HepG2 (cell line): ENCODE measurements around the gene INO80C. TPM values are rescaled to one million over a fixed set of nuclear protein-coding genes. Genes with fewer than 3 reads are reported as not detected.

Experiments
- CAMTA2 ChIP-seq: sonication (generic); formaldehyde crosslinking; IDR thresholded peaks from 2 replicates; pipeline ENCODE4 v1.4.0; 2020; ENCODE audit warnings: mild to moderate bottlenecking, missing genetic modification reagents, borderline replicate concordance
- CHD4 ChIP-seq: fragments of 200-600 bp; sonication (generic); IDR thresholded peaks from 2 replicates; pipeline ENCODE4 v1.7.0; 2017; ENCODE audit warnings: mild to moderate bottlenecking, low read length, borderline replicate concordance
- FOXK2 ChIP-seq: fragments of 450-650 bp; IDR thresholded peaks from 2 replicates; pipeline ENCODE4 v1.6.1; 2016
- SAP130 ChIP-seq: IDR thresholded peaks from 2 replicates; pipeline ENCODE4 v1.6.1; 2016; ENCODE audit warnings: low read depth
- SOX13 ChIP-seq, 3 experiments: fragments of 450-650 bp in 1 of 3; sonication (generic) in 1 of 3; formaldehyde crosslinking in 1 of 3; IDR thresholded peaks in 2 of 3; conservative IDR thresholded peaks in 1 of 3; 2 replicates each; pipeline versions ENCODE4 v1.5.0 to v1.6.1; 2016 to 2020; ENCODE audit warnings: antibody characterized with exemption in 1 of 3, mild to moderate bottlenecking in 1 of 3, missing compliant biosample characterization in 1 of 3, missing genetic modification reagents in 1 of 3, moderate library complexity in 1 of 3
- SRF ChIP-seq: IDR thresholded peaks from 2 replicates; pipeline ENCODE4 v1.6.1; 2011; ENCODE audit warnings: mild to moderate bottlenecking, low read depth, low read length, moderate library complexity
- SRSF4 ChIP-seq: fragments of 200-400 bp; formaldehyde crosslinking; IDR thresholded peaks from one replicate; pipeline ENCODE4 v1.6.1; 2018; ENCODE audit warnings: mild to moderate bottlenecking, low read depth, low read length, moderate library complexity; ENCODE audit not compliant: poor library complexity, severe bottlenecking
- SRY ChIP-seq: sonication (generic); formaldehyde crosslinking; IDR thresholded peaks from 2 replicates; pipeline ENCODE4 v1.8.0; 2022; ENCODE audit warnings: mild to moderate bottlenecking, missing genetic modification reagents
- ZNF282 ChIP-seq: fragments of 450-650 bp; IDR thresholded peaks from 2 replicates; pipeline ENCODE4 v1.6.1; 2018; ENCODE audit not compliant: partially characterized antibody
- ZNF589 ChIP-seq: sonication (generic); formaldehyde crosslinking; conservative IDR thresholded peaks from 2 replicates; pipeline ENCODE4 v1.8.0; 2022; ENCODE audit warnings: mild to moderate bottlenecking, moderate library complexity, missing genetic modification reagents
- ZNF598 ChIP-seq: sonication (generic); formaldehyde crosslinking; IDR thresholded peaks from 2 replicates; pipeline ENCODE4 v1.5.1; 2020; ENCODE audit warnings: mild to moderate bottlenecking, missing genetic modification reagents, borderline replicate concordance
- ZNF629 ChIP-seq: sonication (generic); formaldehyde crosslinking; conservative IDR thresholded peaks from 2 replicates; pipeline ENCODE4 v1.5.0; 2020; ENCODE audit warnings: missing genetic modification reagents
- ZNF777 ChIP-seq: sonication (generic); formaldehyde crosslinking; IDR thresholded peaks from 2 replicates; pipeline ENCODE4 v1.4.0; 2020; ENCODE audit warnings: missing genetic modification reagents
- ZNF816 ChIP-seq: sonication (generic); formaldehyde crosslinking; IDR thresholded peaks from 2 replicates; pipeline ENCODE4 v1.8.0; 2022; ENCODE audit warnings: missing genetic modification reagents, mild to moderate bottlenecking, borderline replicate concordance
- polyA plus RNA-seq, 8 experiments: library from polyadenylated mRNA; depleted of rRNA in 3 of 8; stranded (reverse) in 7 of 8; unstranded in 1 of 8; fragments of >200 nt; fragmentation: Illumina TruSeq in 4 of 8; extraction: Trizol in 4 of 8; gene quantifications; 2 replicates each; pipeline versions ENCODE4 v1.2.1 to v1.2.3, GENCODE V29; 2011 to 2016; ENCODE audit warnings: low read depth in 4 of 8, missing spikeins in 1 of 8, mixed read lengths in 1 of 8; ENCODE audit not compliant: insufficient read depth in 1 of 8
- total RNA-seq, 5 experiments: library from RNA; depleted of rRNA; stranded (reverse); fragments of >200 nt; fragmentation: Illumina TruSeq; extraction: Trizol; gene quantifications; 2 replicates each; pipeline ENCODE4 v1.2.3, GENCODE V29; 2016; ENCODE audit warnings: low read depth in 1 of 5
- TF ChIP-seq, protein P1 (sequence below): sonication (generic); formaldehyde crosslinking; IDR thresholded peaks from 2 replicates; pipeline ENCODE4 v1.5.1; 2020; ENCODE audit warnings: mild to moderate bottlenecking, missing genetic modification reagents, borderline replicate concordance
- TF ChIP-seq, protein P2 (sequence below): sonication (generic); formaldehyde crosslinking; IDR thresholded peaks from 2 replicates; pipeline ENCODE4 v1.9.0; 2021; ENCODE audit warnings: missing genetic modification reagents, borderline replicate concordance
- TF ChIP-seq, protein P3 (sequence below): sonication (generic); formaldehyde crosslinking; IDR thresholded peaks from 2 replicates; pipeline ENCODE4 v1.4.0; 2020; ENCODE audit warnings: missing genetic modification reagents

The INO80C gene
- total and polyA plus RNA-seq, 2 of the 13 experiments (the other 11 are each of a cell fraction or from before 2014, with no cell fraction given): 8.2 to 15.4 TPM

GRCh38 chr18:35478520-35479435 is 19.0 kb downstream of the INO80C start (continued):
- TF ChIP-seq, protein P1, sequence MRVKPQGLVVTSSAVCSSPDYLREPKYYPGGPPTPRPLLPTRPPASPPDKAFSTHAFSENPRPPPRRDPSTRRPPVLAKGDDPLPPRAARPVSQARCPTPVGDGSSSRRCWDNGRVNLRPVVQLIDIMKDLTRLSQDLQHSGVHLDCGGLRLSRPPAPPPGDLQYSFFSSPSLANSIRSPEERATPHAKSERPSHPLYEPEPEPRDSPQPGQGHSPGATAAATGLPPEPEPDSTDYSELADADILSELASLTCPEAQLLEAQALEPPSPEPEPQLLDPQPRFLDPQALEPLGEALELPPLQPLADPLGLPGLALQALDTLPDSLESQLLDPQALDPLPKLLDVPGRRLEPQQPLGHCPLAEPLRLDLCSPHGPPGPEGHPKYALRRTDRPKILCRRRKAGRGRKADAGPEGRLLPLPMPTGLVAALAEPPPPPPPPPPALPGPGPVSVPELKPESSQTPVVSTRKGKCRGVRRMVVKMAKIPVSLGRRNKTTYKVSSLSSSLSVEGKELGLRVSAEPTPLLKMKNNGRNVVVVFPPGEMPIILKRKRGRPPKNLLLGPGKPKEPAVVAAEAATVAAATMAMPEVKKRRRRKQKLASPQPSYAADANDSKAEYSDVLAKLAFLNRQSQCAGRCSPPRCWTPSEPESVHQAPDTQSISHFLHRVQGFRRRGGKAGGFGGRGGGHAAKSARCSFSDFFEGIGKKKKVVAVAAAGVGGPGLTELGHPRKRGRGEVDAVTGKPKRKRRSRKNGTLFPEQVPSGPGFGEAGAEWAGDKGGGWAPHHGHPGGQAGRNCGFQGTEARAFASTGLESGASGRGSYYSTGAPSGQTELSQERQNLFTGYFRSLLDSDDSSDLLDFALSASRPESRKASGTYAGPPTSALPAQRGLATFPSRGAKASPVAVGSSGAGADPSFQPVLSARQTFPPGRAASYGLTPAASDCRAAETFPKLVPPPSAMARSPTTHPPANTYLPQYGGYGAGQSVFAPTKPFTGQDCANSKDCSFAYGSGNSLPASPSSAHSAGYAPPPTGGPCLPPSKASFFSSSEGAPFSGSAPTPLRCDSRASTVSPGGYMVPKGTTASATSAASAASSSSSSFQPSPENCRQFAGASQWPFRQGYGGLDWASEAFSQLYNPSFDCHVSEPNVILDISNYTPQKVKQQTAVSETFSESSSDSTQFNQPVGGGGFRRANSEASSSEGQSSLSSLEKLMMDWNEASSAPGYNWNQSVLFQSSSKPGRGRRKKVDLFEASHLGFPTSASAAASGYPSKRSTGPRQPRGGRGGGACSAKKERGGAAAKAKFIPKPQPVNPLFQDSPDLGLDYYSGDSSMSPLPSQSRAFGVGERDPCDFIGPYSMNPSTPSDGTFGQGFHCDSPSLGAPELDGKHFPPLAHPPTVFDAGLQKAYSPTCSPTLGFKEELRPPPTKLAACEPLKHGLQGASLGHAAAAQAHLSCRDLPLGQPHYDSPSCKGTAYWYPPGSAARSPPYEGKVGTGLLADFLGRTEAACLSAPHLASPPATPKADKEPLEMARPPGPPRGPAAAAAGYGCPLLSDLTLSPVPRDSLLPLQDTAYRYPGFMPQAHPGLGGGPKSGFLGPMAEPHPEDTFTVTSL (CRISPR knock-in tag): peak; percentile 63; the same call in 1 of the 2 replicates
- TF ChIP-seq, protein P2, sequence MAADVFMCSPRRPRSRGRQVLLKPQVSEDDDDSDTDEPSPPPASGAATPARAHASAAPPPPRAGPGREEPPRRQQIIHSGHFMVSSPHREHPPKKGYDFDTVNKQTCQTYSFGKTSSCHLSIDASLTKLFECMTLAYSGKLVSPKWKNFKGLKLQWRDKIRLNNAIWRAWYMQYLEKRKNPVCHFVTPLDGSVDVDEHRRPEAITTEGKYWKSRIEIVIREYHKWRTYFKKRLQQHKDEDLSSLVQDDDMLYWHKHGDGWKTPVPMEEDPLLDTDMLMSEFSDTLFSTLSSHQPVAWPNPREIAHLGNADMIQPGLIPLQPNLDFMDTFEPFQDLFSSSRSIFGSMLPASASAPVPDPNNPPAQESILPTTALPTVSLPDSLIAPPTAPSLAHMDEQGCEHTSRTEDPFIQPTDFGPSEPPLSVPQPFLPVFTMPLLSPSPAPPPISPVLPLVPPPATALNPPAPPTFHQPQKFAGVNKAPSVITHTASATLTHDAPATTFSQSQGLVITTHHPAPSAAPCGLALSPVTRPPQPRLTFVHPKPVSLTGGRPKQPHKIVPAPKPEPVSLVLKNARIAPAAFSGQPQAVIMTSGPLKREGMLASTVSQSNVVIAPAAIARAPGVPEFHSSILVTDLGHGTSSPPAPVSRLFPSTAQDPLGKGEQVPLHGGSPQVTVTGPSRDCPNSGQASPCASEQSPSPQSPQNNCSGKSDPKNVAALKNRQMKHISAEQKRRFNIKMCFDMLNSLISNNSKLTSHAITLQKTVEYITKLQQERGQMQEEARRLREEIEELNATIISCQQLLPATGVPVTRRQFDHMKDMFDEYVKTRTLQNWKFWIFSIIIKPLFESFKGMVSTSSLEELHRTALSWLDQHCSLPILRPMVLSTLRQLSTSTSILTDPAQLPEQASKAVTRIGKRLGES (CRISPR knock-in tag): no peak
- no peak for TF ChIP-seq ZNF282
- TF ChIP-seq CAMTA2 (CRISPR knock-in tag): no peak
- no peak for TF ChIP-seq ZNF777 (CRISPR knock-in tag)
- TF ChIP-seq SAP130 (CRISPR knock-in tag): peak; percentile 88
- TF ChIP-seq, protein P3, sequence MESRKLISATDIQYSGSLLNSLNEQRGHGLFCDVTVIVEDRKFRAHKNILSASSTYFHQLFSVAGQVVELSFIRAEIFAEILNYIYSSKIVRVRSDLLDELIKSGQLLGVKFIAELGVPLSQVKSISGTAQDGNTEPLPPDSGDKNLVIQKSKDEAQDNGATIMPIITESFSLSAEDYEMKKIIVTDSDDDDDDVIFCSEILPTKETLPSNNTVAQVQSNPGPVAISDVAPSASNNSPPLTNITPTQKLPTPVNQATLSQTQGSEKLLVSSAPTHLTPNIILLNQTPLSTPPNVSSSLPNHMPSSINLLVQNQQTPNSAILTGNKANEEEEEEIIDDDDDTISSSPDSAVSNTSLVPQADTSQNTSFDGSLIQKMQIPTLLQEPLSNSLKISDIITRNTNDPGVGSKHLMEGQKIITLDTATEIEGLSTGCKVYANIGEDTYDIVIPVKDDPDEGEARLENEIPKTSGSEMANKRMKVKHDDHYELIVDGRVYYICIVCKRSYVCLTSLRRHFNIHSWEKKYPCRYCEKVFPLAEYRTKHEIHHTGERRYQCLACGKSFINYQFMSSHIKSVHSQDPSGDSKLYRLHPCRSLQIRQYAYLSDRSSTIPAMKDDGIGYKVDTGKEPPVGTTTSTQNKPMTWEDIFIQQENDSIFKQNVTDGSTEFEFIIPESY (CRISPR knock-in tag): no peak
- TF ChIP-seq ZNF816 (CRISPR knock-in tag): no peak
- TF ChIP-seq SRY (CRISPR knock-in tag): 0 out of 2 replicates have a peak, but pooled peaks have one; percentile 43
- no peak for TF ChIP-seq SRF
- peak; percentile 29; the same call in 1 of the 2 replicates for TF ChIP-seq FOXK2
- no peak for TF ChIP-seq ZNF589 (CRISPR knock-in tag)
- no peak for TF ChIP-seq ZNF629 (CRISPR knock-in tag)
- no peak for TF ChIP-seq ZNF598 (CRISPR knock-in tag)
- TF ChIP-seq SRSF4: no peak
- no peak for TF ChIP-seq SOX13 (IDR thresholded peaks at IDR 0.05)
- TF ChIP-seq SOX13 (CRISPR knock-in tag; conservative IDR thresholded peaks at IDR 0.05 in 1 of 2, IDR thresholded peaks at IDR 0.05 in 1 of 2): peak in 1 of 2 experiments; percentile 55; a peak in 1 of 4 replicates
- peak; percentile 36; the same call in 1 of the 2 replicates for TF ChIP-seq CHD4
